Breast epithelium (tissue), 3 donors: Measurements from ENCODE around the gene OBSCN.

Experiments
- POLR2AphosphoS5 ChIP-seq, 3 donors: sonication (generic); formaldehyde crosslinking; IDR thresholded peaks; one replicate each; pipeline ENCODE4 v1.6.1; 2017; ENCODE audit warnings: antibody characterized with exemption in 3 of 3
- TF ChIP-seq, protein P1 (sequence below), 3 donors: fragments of 450-650 bp; IDR thresholded peaks; one replicate each; pipeline ENCODE4 v1.5.1; 2016 to 2017; ENCODE audit warnings: antibody characterized with exemption in 3 of 3, mild to moderate bottlenecking in 3 of 3, moderate library complexity in 3 of 3

DNA sequence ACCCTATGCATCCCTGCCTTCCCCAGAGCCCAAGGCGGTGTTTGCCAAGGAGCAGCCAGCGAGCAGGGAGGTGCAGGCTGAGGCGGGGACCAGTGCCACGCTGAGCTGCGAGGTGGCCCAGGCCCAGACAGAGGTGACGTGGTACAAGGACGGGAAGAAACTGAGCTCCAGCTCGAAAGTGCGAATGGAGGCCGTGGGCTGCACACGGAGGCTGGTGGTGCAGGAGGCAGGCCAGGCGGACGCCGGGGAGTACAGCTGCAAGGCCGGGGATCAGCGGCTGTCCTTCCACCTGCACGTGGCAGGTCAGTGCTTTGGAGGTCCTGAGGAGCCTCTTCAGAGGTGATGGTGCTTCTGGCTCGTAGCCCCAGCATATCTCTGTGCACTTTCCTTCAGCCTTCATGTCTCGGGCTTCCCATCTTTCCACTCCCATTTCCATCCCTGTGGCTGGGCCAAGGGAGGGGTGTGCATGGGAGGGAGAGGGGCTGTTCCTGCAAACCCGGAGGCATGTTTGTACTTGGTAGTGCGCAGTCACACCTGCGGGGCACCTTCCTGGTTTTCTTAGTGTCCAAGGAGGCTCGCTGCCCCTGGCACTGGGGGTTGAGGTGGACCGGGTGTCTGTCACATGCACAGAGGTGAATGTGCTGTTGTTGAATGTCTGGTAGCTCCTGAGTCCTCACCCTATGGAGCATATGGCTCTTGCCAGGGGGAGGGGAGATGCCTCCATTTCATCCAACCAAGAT, 56.4 kb downstream of the OBSCN start:
- TF ChIP-seq POLR2AphosphoS5 (IDR thresholded peaks at IDR 0.05) = no peak
- TF ChIP-seq, protein P1, sequence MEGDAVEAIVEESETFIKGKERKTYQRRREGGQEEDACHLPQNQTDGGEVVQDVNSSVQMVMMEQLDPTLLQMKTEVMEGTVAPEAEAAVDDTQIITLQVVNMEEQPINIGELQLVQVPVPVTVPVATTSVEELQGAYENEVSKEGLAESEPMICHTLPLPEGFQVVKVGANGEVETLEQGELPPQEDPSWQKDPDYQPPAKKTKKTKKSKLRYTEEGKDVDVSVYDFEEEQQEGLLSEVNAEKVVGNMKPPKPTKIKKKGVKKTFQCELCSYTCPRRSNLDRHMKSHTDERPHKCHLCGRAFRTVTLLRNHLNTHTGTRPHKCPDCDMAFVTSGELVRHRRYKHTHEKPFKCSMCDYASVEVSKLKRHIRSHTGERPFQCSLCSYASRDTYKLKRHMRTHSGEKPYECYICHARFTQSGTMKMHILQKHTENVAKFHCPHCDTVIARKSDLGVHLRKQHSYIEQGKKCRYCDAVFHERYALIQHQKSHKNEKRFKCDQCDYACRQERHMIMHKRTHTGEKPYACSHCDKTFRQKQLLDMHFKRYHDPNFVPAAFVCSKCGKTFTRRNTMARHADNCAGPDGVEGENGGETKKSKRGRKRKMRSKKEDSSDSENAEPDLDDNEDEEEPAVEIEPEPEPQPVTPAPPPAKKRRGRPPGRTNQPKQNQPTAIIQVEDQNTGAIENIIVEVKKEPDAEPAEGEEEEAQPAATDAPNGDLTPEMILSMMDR (IDR thresholded peaks at IDR 0.05) = no peak
